Activated effector memory CD4-positive, alpha-beta T cell treated with anti-CD3 and anti-CD28 coated beads, Interleukin-2, amount 50 U/mL, for 16 hours (primary cell): ENCODE results near the gene KDSR.
"Not testable (repeated sequence)": the region's sequence is repeated elsewhere in the genome, so short reads cannot be mapped to it uniquely, and the experiment has no call there.

Experiments
- DNase-seq: peaks from one replicate; pipeline ENCODE4 v3.0.0-alpha.2; 2020

KDSR gene

DNA sequence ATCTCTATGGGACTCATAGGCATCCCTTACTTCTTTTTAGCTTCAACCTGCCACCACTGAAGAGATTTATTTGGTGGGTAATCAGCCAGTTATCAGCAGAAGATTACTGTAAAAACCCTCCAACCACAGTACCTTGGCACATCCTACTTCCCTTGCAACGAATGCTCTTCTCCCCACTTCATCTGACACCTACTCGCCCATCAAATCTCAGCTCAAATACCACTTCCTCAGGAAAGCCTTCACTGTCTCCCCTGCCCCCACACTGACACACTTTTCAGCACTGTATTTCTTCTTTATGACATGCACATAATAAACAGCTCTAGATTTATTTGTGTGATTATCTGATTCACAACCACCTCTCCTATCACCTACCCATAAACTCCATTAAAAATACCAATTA, 3.1 kb downstream of the KDSR start:
- peak; percentile 67 for DNase-seq

DNA sequence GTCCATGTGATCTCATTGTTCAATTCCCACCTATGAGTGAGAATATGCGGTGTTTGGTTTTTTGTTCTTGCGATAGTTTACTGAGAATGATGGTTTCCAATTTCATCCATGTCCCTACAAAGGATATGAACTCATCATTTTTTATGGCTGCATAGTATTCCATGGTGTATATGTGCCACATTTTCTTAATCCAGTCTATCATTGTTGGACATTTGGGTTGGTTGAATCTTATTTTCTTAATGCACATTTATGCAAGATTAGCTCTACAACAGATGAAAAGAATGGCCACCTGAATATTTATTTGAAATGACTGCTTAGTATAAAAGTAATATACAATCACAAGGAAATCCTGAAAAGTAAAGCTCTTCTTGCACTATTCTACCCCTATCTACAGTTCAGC, 3.6 kb downstream of the KDSR start:
- not testable (repeated sequence) for DNase-seq

DNA sequence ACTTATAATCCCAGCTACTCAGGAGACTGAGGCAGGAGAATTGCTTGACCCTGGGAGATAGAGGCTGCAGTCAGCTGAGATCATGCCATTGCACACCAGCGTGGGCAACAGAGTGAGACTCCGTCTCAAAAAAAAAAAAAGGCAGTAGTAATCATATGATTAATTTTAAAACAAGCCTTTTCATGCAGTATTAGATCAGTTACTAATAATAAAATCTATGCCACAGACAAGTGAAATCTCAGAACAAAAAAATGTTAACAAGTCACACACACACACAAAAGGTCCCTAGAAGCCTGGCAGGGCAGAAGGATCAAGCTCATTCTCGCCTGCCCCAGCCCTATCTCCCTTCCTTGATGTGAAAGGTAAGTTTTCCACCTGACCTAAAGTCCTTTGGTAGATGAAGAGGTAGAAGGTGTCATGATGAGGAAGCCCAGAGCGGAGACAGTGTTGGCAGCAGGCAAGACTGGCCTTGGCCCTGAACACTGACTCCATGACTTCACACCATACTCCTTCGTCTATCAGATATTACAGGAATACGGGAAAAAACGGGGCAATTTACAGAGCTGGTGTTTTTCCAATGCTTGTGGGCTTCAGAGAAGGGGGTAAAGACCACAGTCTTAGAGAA, 10.6 kb downstream of the KDSR start:
- no peak for DNase-seq

- DNase-seq = no peak
Observed at GRCh38 chr18:63350230-63350629, 16.8 kb downstream of the KDSR start.

DNA sequence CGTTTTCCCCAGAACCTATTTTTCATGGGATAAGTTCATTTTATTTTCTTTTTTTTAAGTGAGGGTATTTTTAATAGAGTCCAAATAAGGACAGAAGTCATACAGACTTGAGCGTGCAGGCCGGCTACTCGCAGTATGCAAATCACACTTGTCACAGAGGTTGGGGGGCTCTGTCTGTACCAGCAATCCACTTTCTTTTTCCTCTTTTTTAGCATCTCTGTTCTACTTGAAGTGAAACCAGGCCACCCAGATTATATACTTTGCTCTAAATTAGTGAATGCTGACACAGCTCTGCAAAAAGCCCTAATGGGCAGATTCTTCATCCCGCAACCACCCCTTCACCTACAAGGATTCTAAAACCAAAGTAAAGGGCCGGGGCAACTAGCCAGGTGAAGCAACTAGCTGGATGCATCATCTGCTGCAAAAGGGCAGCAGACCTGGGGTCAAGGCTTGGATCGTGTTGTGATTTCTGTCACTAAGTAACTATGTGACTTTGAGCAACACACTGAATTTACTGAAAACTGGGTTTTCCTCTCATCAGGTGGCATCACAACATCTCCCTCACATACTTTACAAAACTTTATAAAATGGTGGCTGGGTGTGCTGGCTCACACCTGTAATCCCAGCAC, 18.4 kb downstream of the KDSR start:
- no peak for DNase-seq

DNA sequence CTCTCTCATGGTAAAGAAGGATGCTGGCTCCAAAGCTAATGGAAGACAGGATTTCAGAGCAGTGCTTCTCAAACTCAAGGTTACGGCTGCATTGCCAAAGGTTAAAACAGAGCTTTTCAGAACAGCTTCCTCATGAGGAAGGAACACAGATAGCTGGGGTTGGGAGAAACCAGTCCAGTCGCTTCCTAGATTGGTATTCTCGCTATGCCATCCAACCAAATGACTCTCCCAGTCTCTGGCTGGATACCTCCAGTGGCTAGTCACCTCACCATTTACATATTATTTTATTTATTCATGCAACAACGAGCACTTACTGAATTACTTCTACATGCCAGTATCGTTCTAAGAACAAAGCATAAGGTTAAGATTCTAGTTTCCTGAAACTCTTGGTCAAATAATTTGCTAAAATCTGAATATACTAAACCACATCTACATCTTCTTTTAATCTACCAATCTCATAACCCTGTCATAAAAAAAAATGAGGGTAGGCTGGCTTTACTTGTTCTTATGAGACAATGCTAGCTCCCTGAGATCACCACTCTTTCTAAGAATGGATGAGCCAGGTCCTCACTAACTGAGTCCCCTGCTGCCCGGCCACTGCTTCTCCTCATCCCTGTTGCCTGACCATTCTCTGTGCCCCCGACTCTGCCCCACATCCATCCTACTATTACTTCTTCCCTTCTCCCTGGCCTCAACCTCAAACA, 20.4 kb downstream of the KDSR start:
- no peak for DNase-seq

GRCh38 chr18:63346031-63346430, 21.0 kb downstream of the KDSR start:
- DNase-seq = no peak

GRCh38 chr18:63344918-63345317, 22.1 kb downstream of the KDSR start:
- DNase-seq = no peak

DNA sequence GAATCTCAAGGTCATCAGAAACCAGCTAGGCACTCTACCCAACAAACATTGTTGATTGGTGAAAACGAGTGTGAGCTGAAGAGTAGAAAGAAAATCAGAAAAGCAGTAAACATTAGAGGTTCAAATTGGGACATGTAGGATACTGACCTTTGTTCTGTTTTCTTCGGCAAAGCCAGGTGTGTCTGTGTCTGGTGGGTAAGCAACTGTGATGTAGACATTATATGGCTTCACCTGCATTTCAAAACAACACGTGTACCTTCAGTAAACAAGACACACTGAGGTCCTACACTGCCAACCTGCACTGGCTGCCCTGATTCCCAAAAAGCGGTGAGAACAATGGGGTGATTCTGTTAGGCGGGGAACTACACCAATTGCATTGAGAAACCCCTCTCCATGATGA, 22.7 kb downstream of the KDSR start:
- no peak for DNase-seq

GRCh38 chr18:63342206-63342605, 24.8 kb downstream of the KDSR start:
- DNase-seq = no peak

DNA sequence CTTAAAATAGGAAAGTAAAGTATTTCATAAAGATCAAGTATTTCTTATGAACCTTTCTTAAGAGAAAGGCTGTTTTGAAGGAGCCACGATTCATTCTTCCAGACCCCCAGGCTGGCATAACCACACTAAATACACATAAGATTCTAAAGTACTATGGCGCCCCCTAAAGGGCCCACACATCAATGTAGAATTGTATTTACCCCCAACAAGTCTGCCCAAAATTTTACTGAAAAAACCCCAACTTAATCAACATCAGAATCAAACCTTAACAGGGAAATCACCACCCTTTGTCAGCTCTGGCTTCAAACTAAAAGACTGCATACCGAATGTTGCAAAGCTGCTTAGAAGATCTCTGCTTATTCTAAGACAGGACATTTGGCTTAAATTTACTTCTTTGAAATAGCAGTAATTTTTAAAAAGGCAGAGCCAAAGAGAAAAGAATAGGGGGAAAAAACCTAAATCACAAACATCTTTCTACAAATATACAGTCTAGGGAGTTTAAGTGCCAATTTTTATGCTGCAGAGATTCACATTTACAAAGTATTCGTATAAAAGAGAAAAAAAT, 27.0 kb downstream of the KDSR start:
- peak; percentile 71 for DNase-seq

- no peak for DNase-seq
Observed at GRCh38 chr18:63336366-63337099, 30.5 kb downstream of the KDSR start.

DNA sequence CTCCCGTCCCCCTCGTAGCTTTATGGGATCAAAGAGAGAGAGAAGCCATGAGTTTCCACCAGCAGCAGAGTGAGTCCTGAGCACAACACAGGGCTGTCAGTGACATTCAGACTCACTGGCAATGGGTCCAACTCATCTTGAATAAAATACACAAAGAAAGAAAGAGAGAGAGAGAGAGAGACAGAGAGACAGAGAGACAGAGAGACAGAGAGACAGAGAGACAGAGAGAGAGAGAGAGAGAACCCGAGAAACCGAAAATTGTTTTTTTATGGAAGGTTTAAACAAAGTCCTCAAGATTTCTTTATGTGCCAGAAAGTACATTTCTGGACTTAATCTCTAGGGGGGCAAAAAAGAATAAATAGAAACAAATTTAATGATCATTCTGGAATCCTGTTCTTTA, 35.9 kb downstream of the KDSR start:
- DNase-seq = no peak

- no peak for DNase-seq
Observed at GRCh38 chr18:63329431-63330145, 37.4 kb downstream of the KDSR start.

DNA sequence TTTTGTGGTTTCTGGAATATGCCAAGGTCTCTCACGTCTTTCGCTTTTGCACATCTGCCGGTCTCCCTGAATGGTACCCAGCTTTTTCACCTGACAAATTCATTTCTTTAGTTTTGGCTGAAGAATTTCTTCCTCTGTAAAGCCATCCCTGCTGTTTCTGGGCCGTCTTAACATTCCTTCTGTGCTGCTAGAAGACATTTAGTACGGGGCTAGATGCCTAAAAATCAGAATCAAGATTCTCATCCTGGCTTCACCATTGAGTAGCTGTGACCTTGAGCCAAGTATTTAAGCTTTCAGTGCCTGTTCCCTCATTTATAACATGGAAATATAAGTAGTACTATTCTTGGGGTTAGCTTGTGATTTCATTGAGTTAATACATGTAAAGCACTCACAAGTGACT, 41.0 kb downstream of the KDSR start:
- DNase-seq = no peak

DNA sequence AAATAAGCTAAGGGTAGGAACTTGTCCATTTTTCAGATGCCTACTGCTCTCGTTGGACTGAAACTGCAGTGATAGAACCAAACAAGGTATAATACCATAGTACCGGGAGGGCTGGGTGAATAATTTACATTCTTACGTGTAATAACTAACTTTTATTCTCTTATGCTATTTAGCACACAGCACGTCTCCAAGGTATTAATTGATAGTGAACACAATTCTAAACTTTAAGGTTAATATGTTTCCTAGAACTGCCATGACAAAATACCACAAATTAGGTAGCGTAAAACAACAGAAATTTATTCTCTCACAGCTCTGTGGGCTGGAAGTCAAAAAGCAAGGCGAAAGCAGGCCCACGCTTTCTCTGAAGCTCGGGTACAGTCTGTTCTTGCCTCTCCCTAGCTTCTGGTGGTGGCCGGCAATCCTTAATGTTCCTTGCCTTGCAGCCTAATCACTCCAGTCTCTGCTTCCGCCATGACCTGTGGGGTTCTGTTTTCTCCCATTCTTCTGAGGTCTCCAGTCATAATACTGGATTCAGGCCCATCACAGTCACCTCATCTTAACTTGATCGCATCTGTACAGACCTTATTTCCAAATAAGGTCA, 41.8 kb downstream of the KDSR start:
- DNase-seq = no peak

- peak; percentile 82 for DNase-seq
Observed at GRCh38 chr18:63322908-63323634, 43.9 kb downstream of the KDSR start.

DNA sequence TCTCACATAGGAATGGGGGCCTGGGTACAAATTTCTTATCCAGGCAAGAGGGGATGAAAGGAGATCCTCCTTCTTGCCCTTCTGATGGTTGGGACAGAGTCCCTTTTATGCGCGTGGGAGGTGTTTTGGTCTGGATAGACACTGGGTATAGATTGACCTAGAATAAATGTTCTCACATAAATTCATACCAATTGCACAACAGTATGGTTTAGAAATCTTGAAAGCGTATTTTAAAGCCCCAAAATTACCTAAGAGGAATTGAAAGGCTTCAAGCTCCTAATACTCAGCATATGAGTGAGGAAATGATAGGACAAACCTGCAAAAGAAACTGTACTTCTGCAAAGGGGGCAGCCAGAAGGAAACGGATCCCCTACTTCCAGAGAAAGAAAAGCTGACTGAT, 44.8 kb downstream of the KDSR start:
- no peak for DNase-seq

DNA sequence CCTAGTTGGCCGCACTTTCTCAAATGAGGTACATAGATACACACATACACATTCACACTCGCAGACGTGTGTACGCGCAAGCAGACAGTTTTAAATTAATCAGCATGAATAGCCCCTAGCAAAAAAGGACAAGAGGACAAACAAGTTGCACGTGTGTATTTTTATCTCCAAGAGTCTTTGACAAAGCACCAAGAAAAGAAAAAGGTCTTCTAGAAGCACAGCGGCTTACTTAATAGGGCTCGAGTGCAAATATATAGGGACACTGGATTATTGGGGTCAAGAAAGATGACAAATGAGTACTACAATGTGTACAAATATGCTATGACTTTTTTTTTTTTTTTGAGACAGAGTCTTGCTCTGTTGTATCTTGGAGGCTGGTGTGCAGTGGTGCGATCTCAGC, 45.7 kb downstream of the KDSR start:
- DNase-seq = no peak

GRCh38 chr18:63320975-63321265, 46.1 kb downstream of the KDSR start:
- peak; percentile 78 for DNase-seq

DNA sequence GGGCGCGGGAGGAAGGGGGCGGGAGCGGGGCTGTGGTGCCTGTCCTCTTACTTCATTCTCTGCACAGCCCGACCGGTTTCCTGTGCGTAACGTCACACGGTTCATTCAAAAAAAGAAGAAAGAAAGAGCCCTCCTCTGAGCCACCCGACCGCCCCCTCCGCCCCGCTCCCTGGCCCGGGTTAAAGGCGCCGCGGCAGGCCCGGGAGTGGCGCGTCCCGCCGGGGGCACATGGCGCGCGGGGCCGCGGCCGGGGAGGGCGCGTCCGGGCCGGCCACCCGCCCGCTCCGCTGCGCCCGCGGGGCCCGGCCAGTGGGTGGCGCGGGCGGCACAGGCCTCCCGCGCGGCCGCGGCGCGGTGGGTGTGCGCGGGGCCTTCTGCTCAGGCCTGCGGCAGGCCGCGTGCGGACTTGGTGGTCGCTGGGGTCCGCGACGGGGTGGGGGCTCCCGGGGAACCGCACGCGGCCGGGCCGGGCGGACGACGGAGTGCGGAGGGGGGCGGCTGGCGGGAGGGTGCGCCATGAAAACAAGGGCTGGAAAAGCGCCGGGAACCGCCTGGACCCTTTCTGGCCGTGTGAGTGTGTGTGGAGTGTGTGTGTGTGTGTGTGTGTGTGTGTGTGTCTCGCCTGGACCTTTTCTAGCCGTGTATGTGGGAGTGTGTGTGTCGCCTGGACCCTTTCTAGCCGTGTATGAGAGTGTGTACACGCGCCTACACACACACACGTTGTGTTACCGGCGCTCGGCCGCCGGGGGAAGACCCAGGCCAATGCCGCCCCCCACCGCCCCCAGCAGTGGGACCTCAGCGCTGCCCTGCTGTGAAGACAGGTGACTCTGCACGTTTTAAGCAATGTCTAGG, 46.7 kb downstream of the KDSR start:
- DNase-seq = peak; percentile 94
